Smooth muscle cell (in vitro differentiated cells): Measurements from ENCODE around the gene ARHGAP32. TPM values are rescaled to one million over a fixed set of nuclear protein-coding genes. Genes with fewer than 3 reads are reported as not detected.

ENCODE experiments used
- DNase-seq: peaks from one replicate; lab custom pipeline; 2025; ENCODE audit not compliant: unreplicated experiment; lab: John Stamatoyannopoulos, UW
- H2AFZ ChIP-seq: fragments of 200-600 bp; sonication (generic); 2 replicates; pipeline ENCODE4 v1.6.0; 2016; ENCODE audit warnings: antibody characterized with exemption, low read depth, mild to moderate bottlenecking
- H3F3A ChIP-seq: fragments of 200-600 bp; sonication (generic); 2 replicates; pipeline ENCODE4 v1.6.0; 2017; ENCODE audit warnings: antibody characterized with exemption, low read depth
- H3K27ac ChIP-seq: fragments of 200-600 bp; sonication (generic); 2 replicates; pipeline ENCODE4 v1.5.1; 2016; ENCODE audit warnings: low read depth, mild to moderate bottlenecking
- H3K27me3 ChIP-seq: fragments of 200-600 bp; sonication (generic); 2 replicates; pipeline ENCODE4 v1.6.1; 2016; ENCODE audit warnings: low read depth, mild to moderate bottlenecking
- H3K36me3 ChIP-seq: fragments of 200-600 bp; sonication (generic); 2 replicates; pipeline ENCODE4 v1.5.1; 2016; ENCODE audit warnings: low read depth
- H3K4me1 ChIP-seq: fragments of 200-600 bp; sonication (generic); 2 replicates; pipeline ENCODE4 v1.5.1; 2016; ENCODE audit warnings: low read depth
- H3K4me2 ChIP-seq: fragments of 200-600 bp; sonication (generic); 2 replicates; pipeline ENCODE4 v1.6.0; 2016; ENCODE audit warnings: mild to moderate bottlenecking
- H3K4me3 ChIP-seq: fragments of 200-600 bp; sonication (generic); 2 replicates; pipeline ENCODE4 v1.5.1; 2016; ENCODE audit warnings: mild to moderate bottlenecking
- H3K79me2 ChIP-seq: fragments of 200-600 bp; sonication (generic); 2 replicates; pipeline ENCODE4 v1.6.0; 2016; ENCODE audit warnings: low read depth, mild to moderate bottlenecking
- H3K9ac ChIP-seq: fragments of 200-600 bp; sonication (generic); 2 replicates; pipeline ENCODE4 v1.6.0; 2016; ENCODE audit warnings: low read depth
- H3K9me3 ChIP-seq: fragments of 200-600 bp; sonication (generic); replicated peaks from 2 replicates; pipeline ENCODE4 v1.5.1; 2016; ENCODE audit warnings: low read depth
- H4K20me1 ChIP-seq: fragments of 200-600 bp; sonication (generic); 2 replicates; pipeline ENCODE4 v1.6.0; 2016; ENCODE audit warnings: low read depth
- CTCF ChIP-seq: fragments of 200-600 bp; sonication (generic); IDR thresholded peaks from 2 replicates; pipeline ENCODE4 v1.5.1; 2017; ENCODE audit warnings: borderline replicate concordance, mild to moderate bottlenecking, antibody characterized with exemption; ENCODE audit not compliant: insufficient read depth, poor library complexity, severe bottlenecking
- WGBS: methylation state at CpG from one replicate; pipeline ENCODE4 v1.1.7; 2016; ENCODE audit warnings: low lambda C conversion rate; 5-methylcytosine and 5-hydroxymethylcytosine counted together
- polyA plus RNA-seq: library from polyadenylated mRNA; unstranded; fragments of >200 nt; fragmentation: Nextera tagmentation; extraction: Ambion mirVana; gene quantifications from 2 replicates; pipeline ENCODE4 v1.2.1, GENCODE V29; 2016
- total RNA-seq: library from RNA; depleted of rRNA; stranded (reverse); fragments of >200 nt; gene quantifications from 2 replicates; pipeline ENCODE4 v1.2.3, GENCODE V29; 2014

The ARHGAP32 gene
- total and polyA plus RNA-seq, 2 experiments from 2014 or later = 8.8 to 17.8 TPM

GRCh38 chr11:129035244-129035643, 156.9 kb downstream of the ARHGAP32 start:
- Histone ChIP-seq H3K27me3 (no peaks in the 10 kb centered on the region), H3K9me3 (no peaks in the 10 kb centered on the region), H3K27ac (no peak overlapping the region), H4K20me1 (no peaks in the 10 kb centered on the region), H3K4me2 (no peak overlapping the region), H2AFZ (no peak overlapping the region), H3K9ac (no peak overlapping the region), H3K4me3 (no peak overlapping the region), H3K79me2 (no peaks in the 10 kb centered on the region), H3F3A (no peaks in the 10 kb centered on the region), H3K4me1 (no peaks in the 10 kb centered on the region), H3K36me3 (no peaks in the 10 kb centered on the region)
- DNase-seq = no peak
- no peak for TF ChIP-seq CTCF
- WGBS = 97% methylated on average over 2 of the region's 2 CpGs

- WGBS = 85% methylated on average over 1 of the region's 1 CpG
These were observed 158.1 kb downstream of the ARHGAP32 start for GRCh38 chr11:129034001-129034400.

GRCh38 chr11:129023968-129024676, 168.0 kb downstream of the ARHGAP32 start:
- Histone ChIP-seq H4K20me1 (peaks cover 3% of the 10 kb centered on the region), H3K36me3 (no peaks in the 10 kb centered on the region), H3K9ac (no peak overlapping the region), H3F3A (no peaks in the 10 kb centered on the region), H3K27ac (peak overlapping the region; percentile 28), H3K27me3 (no peaks in the 10 kb centered on the region), H3K9me3 (no peaks in the 10 kb centered on the region), H3K79me2 (no peaks in the 10 kb centered on the region), H3K4me1 (peaks cover 8% of the 10 kb centered on the region), H2AFZ (no peak overlapping the region), H3K4me3 (peak overlapping the region; percentile 9), H3K4me2 (peak overlapping the region; percentile 34)
- 16% methylated on average over 2 of the region's 2 CpGs for WGBS
- DNase-seq = no peak
- TF ChIP-seq CTCF = no peak

More at GRCh38 chr11:129034001-129034400, 158.1 kb downstream of the ARHGAP32 start:
- no peak for TF ChIP-seq CTCF
- H3K4me3 ChIP-seq = no peak overlapping the region
- no peak overlapping the region for H2AFZ ChIP-seq
- H3K27ac ChIP-seq = no peak overlapping the region
- no peaks in the 10 kb centered on the region for H3K4me1 ChIP-seq
- no peaks in the 10 kb centered on the region for H4K20me1 ChIP-seq
- H3K36me3 ChIP-seq = no peaks in the 10 kb centered on the region
- H3K9ac ChIP-seq = no peak overlapping the region
- no peaks in the 10 kb centered on the region for H3K27me3 ChIP-seq
- no peak overlapping the region for H3K4me2 ChIP-seq
- no peaks in the 10 kb centered on the region for H3F3A ChIP-seq
- H3K9me3 ChIP-seq = no peaks in the 10 kb centered on the region
- no peak for DNase-seq
- H3K79me2 ChIP-seq = no peaks in the 10 kb centered on the region

GRCh38 chr11:129021295-129021694, 170.8 kb downstream of the ARHGAP32 start:
- Histone ChIP-seq H3K4me3 (no peak overlapping the region), H3K27me3 (no peaks in the 10 kb centered on the region), H3K4me1 (peaks cover 8% of the 10 kb centered on the region), H3K9me3 (no peaks in the 10 kb centered on the region), H3K36me3 (no peaks in the 10 kb centered on the region), H3F3A (no peaks in the 10 kb centered on the region), H3K4me2 (no peak overlapping the region), H2AFZ (no peak overlapping the region), H3K79me2 (no peaks in the 10 kb centered on the region), H4K20me1 (peaks cover 3% of the 10 kb centered on the region), H3K9ac (no peak overlapping the region), H3K27ac (no peak overlapping the region)
- no peak for TF ChIP-seq CTCF
- 81% methylated on average over 1 of the region's 1 CpG for WGBS
- no peak for DNase-seq
